GM12878 (cell line): Measurements from ENCODE around the gene RPL19.

Experiments
- CTCF ChIP-seq, 3 experiments: IDR thresholded peaks in 2 of 3; conservative IDR thresholded peaks in 1 of 3; 2 replicates each; pipeline ENCODE4 v1.5.1; 2011; ENCODE audit warnings: low read depth in 3 of 3, low read length in 3 of 3, mild to moderate bottlenecking in 3 of 3, control low read depth in 2 of 3, moderate library complexity in 2 of 3, inconsistent platforms in 1 of 3, mixed read lengths in 1 of 3; ENCODE audit not compliant: control insufficient read depth in 2 of 3, insufficient read depth in 1 of 3; ENCODE audit errors: extremely low read depth in 1 of 3
- EZH2 ChIP-seq: IDR thresholded peaks from 2 replicates; pipeline ENCODE4 v1.6.1; 2012; ENCODE audit warnings: low read depth, mild to moderate bottlenecking, control low read depth, inconsistent platforms, low read length, borderline replicate concordance; ENCODE audit not compliant: control insufficient read depth
- GATAD2B ChIP-seq: fragments of 450-650 bp; conservative IDR thresholded peaks from 2 replicates; pipeline ENCODE4 v1.6.1; 2017; ENCODE audit warnings: low read depth, mild to moderate bottlenecking, moderate library complexity
- MTA3 ChIP-seq: IDR thresholded peaks from 2 replicates; pipeline ENCODE4 v1.6.1; 2012; ENCODE audit warnings: low read length, inconsistent platforms, borderline replicate concordance

GRCh38 chr17:39169518-39169917 is 30.6 kb upstream of the RPL19 start:
- TF ChIP-seq MTA3 (no peak), CTCF (IDR thresholded peaks at IDR 0.05 in 2 of 3, conservative IDR thresholded peaks at IDR 0.05 in 1 of 3; ENCODE audit: control insufficient read depth in 2 of 3, extremely low read depth in 1 of 3, insufficient read depth in 1 of 3, low read depth in 3 of 3, low read length in 3 of 3) (no peak), GATAD2B (no peak), EZH2 (no peak)
